Measurements from ENCODE around the gene TMEM186. TPM values are rescaled to one million over a fixed set of nuclear protein-coding genes. Genes with fewer than 3 reads are reported as not detected.
"Not testable (repeated sequence)": the region's sequence is repeated elsewhere in the genome, so short reads cannot be mapped to it uniquely, and the experiment has no call there.

The TMEM186 gene
- total RNA-seq, 1 donor from 2014 or later, result 10.4 TPM

DNA sequence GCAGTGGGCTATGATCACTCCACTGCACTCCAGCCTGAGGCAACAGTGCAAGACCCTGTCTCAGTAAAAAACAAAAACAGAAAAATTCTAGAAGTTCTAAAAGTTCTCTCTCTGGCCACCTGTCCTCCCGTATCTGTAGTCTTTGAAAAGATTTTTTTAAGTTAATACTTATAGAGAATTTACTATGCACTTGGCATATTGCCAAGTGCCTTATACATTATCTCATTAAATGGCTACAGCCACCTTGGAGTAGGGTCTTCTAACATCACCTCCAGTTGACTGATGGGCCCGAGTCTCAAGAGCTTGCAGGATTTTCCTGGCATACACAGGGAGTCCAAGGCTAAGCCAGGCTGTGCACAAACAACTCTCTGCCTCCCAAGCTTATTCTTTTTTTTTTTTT lies 44.7 kb downstream of the TMEM186 start:
- DNase-seq (ENCODE audit: low spot score), result no peak
- intact Hi-C loops (cut with DNase I), result no loop called here

DNA sequence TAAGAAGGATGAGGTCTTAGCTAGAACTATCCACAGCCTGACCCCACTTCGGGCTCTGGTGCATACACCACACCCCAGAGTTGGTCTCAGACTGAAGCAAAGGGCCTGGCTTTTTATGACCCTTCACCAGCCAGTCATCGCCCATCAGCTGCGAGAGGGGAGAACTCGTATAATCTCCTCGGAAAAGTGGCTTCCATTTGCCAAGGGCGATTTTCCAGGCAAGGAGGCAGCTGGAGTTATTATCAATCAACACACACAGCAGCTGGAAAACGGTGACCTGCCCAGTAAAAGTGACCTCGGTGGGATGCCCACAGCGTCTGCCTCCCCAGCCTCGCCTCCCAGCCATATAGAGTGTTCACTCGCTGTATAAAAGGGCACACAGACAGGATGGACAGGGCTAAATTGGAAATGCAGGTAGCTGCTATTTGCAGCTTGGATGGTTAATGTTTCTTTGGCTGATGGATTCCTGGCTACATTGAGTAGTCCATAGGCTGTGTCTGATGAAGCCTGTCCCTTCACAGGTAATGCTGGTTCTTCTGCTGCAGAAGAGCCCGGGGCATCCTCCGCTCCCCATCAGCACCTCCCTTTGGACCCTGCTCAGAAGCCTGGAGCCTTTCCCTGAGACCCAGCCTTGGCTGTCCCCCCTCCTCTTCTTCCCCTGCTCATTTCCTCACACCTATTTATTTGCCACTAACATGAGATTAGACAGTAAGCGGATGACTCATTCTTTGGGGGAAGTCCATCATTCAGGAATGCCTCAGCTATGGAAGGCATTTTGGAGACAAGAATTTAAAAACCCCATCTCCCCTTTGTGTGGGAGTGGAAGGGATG lies 45.7 kb downstream of the TMEM186 start:
- intact Hi-C loops (cut with DNase I), result no loop called here
- no peak for DNase-seq (ENCODE audit: low spot score)

DNA sequence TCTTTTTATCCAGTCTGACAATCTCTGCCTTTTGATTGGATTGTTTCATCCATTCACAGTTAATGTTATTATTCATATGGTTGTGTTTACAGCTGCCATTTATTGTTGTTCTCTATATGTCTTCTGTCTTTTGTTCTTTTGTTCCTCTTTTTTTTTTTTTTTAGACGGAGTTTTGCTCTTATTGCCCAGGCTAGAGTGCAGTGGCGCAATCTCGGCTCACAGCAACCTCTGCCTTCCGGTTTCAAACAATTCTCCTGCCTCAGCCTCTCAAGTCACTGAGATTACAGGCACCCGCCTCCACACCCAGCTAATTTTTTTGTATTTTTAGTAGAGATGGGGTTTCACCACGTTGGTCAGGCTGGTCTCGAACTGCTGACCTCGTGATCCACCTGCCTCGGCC lies 48.5 kb downstream of the TMEM186 start:
- intact Hi-C loops (cut with DNase I), result not testable (repeated sequence)
- DNase-seq (ENCODE audit: low spot score), result peak; percentile 86

Other genes with a start within 250 kb of the TMEM186 start
- gene TMEM114, start 207.1 kb downstream of the TMEM186 start, total RNA-seq, result not detected
- 31.9 TPM for gene METTL22, start 175.9 kb downstream of the TMEM186 start, total RNA-seq
- gene ABAT, start 123.0 kb downstream of the TMEM186 start, total RNA-seq, result 25.8 TPM
- gene PMM2, start 200 bp upstream of the TMEM186 start, total RNA-seq, result 22.5 TPM
- 21.6 TPM for gene CARHSP1, start 71.4 kb upstream of the TMEM186 start, total RNA-seq
- not detected for gene LITAFD, start 84.7 kb upstream of the TMEM186 start, total RNA-seq
- 74.6 TPM for gene USP7, start 166.3 kb upstream of the TMEM186 start, total RNA-seq